Superior temporal gyrus (tissue), 1 donor: ENCODE measurements around the gene GRAP.
"Not testable (repeated sequence)": the region's sequence is repeated elsewhere in the genome, so short reads cannot be mapped to it uniquely, and the experiment has no call there.

Source experiments
- DNase-seq: peaks from one replicate; pipeline ENCODE4 v3.0.0-alpha.2; 2016; ENCODE audit errors: extremely low spot score

GRAP gene

GRCh38 chr17:19046782-19047375 lies at the start of gene GRAP:
TSS of gene GRAP (minus strand) at chr17:19046957. CDS start at chr17:19046926, 31 bp downstream.
- not testable (repeated sequence) for DNase-seq

GRCh38 chr17:19093684-19094438 lies 47.1 kb upstream of the GRAP start:
- not testable (repeated sequence) for DNase-seq

DNA sequence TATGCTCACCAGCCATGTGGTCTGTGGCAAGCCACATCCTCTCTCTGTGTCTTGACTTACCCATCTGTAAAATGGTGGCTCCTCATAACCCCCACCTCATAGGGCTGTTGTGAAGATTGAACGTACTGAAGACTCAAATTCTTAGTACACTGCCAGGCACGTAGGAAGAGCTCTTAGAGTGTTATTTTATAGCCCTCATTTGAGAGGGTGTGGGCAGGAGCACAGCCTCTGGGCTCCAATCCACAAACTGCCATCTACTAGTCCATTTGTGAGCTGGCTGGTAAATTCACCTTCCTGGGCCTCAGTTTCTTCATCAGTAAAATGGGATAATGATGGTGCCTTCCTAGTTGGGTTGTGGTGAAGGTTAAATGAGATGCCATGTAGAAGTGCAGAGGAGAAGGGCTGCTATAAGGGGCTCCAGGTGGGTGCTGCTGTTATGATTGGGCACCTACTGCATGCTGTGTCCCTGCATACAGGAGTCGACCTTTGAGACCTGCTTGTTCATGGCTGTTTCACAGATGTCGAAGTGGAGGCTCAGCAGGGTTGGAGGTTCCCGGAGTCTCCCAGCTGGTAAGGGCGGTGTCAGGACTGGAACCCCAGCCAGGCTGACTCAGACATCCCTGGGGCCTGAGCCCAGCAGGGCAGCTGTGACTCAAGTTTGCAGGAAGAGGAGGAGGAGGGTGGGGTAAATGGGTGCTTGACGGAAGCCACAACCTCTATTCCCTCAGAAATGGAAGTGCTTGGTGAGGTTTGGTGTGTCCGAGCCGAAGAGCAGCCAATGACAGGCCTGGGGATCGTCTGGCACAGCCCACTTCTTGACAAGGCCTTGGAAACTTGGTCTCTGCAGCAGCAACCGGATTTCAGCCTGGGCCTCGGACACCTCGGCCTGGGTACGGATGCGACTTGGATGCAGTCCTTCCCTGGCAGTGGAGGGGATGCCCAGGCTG lies 46.3 kb upstream of the GRAP start:
- DNase-seq, result not testable (repeated sequence)

GRCh38 chr17:19090058-19090772 lies 43.5 kb upstream of the GRAP start:
- DNase-seq, result not testable (repeated sequence)

DNA sequence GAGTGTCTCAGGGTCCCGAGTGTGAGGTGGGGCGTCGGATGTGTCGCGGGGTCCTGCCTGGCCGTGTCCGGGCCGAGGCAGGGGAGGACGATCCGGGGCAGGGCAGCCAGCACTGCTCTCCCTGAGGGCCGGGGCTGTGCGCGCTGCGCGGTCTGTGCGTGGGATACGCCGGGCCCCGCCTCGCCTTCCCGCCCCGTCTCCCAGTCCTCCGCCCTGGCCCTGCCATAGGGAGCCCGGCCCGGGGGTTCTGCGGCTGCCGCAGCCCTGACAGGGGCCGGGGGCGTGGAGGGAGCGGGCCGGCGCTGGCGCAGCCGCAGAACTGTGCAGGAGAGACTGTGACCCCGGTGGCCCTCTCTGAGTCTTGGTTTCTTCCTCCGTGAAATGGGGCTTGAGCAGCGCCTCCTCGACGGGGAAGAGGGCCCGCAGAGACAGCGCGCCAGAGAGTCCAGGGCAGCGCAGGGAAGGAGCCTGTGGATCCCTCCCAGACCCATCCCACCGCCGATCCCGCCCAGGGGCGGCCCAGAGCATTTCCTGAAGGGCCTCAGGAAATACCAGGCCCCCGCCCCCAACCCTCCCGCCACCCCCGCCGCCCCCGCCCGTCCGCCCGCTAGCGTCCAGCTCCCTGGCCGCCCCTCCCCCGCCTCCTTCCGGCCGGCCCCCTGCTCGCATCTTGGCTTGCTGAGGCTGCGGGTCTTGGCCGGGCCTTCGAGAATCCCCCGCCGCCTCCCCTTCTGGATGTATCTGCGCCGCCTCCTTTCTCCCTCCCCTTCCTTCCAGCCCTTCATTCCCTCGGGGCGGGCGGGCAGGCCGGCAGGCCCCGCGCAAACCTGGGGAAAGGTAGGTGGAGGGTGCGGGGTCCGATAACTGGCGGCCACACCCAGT lies 42.3 kb upstream of the GRAP start:
- DNase-seq, result not testable (repeated sequence)

GRCh38 chr17:19077386-19077785 lies 30.6 kb upstream of the GRAP start:
- not testable (repeated sequence) for DNase-seq

DNA sequence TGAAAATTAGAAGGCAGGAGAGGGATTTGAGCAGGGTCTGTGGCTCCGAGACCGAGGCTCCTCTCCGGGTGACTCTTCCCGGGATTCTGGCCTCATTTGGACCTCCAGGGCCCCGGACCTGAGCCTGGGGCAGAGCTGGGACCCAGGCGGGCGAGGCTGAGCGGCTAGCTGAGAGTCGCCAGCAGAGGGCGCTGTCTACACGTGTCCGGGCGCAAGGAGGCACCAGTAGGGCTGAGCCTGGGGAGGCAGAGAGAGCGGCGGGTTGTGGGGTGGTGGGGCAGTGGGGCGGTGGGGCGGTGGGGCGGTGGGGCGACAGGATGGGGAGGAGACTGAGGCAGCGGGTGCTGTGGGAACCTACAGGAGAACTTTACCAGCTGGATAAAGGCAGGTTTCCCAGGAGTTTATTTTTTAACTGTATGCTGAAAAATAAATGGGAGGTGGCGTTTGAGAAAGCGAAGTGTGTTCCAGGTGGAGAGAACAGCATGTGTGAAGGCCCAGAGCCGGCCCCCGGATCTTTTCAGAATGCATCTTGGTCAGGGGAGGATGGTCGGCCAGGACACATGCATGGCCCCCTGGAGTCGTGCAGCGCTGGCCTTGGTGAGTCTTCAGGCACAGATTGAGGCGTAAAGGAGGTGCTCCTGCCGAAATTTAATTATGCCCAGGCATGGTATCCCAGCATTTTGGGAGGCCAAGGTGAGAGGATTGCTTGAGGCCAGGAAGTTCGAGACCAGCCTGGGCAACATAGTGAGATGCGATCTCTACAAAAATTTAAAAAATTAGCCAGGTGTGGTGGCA lies 29.8 kb upstream of the GRAP start:
- not testable (repeated sequence) for DNase-seq

DNA sequence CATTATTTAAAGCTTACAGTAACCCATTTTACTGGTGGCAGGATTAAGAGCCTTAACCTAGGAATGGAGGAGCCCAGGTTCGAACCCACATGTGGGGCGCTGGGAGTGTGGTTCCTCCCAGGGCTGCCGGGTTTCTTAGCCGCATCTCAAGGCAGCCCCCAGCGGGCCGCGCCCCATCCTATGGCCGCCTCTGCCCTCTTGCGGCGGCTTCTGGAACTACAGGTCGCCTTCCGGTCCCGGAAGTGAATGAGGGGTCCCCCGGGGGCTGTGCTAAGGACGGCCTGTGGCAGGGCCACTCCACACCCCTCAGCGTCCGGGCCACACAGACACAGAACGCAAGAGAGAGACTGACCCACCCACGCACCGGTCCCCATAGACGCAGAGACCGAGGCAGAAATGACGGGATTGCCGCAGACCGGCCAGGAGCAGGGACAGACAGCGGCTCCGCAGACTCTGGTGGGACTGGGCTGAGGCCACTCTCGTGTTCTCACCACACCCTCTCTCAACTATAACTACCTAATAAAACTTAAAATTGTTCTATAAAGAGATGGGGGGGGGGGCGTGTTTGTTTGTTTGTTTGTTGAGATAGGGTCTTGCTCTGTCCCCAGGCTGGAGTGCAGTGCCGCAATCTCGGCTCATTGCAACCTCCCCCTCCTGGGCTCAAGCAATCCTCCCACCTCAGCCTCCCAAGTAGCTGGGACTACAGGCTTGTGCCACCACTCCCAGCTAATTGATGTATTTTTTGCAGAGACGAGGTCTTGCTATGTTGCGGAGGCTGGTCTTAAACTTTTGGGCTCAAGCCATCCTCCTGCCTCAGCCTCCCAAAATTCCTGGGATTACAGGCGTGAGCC lies 23.8 kb upstream of the GRAP start:
- DNase-seq, result not testable (repeated sequence)

DNA sequence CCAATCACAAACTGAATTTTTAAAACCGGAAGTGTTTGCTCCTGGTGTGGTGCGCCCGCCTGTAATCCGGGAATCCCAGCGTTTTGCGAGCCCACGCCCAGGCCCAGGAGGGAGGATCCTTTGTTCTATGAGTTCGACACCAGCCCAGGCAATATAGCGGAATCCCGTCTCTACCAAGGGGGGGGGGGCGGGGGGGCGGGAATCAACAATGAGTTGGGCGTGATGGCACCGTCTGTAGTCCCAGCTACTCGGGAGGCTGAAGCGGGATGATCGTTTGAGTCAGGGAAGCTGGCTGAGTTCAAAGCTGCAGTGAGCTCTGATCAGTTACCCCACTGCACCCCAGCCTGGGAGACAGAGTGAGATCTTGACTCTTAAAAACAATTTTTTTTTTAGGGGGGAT lies 17.6 kb upstream of the GRAP start:
- DNase-seq, result not testable (repeated sequence)

GRCh38 chr17:19063326-19063956 lies 16.7 kb upstream of the GRAP start:
- DNase-seq, result not testable (repeated sequence)

- not testable (repeated sequence) for DNase-seq
Observed at GRCh38 chr17:19062718-19063325, 16.1 kb upstream of the GRAP start.

GRCh38 chr17:19062009-19062717 lies 15.4 kb upstream of the GRAP start:
- not testable (repeated sequence) for DNase-seq

DNA sequence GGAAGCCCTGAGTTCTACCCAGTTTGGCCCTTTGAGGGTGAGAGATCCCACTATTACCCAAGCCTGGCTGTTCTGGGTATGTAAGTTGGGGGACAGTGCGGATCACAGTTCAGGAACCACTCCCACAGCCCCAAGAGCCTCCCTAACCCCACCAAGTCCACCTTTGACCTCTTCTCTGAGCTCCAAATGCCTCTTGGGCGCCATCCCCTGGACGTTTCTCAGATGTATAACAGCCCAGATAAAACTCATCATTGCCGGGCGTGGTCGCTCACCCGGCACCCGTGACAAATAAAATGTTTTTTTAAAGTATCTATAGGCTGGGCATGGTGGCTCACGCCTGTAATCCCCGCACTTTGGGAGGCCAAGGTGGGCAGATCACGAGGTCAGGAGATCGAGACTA lies 8.7 kb upstream of the GRAP start:
- DNase-seq, result not testable (repeated sequence)

- DNase-seq, result not testable (repeated sequence)
Observed at GRCh38 chr17:19048826-19049225, 2.1 kb upstream of the GRAP start.

- not testable (repeated sequence) for DNase-seq
Observed at GRCh38 chr17:19047510-19047909, 753 bp upstream of the GRAP start.

DNA sequence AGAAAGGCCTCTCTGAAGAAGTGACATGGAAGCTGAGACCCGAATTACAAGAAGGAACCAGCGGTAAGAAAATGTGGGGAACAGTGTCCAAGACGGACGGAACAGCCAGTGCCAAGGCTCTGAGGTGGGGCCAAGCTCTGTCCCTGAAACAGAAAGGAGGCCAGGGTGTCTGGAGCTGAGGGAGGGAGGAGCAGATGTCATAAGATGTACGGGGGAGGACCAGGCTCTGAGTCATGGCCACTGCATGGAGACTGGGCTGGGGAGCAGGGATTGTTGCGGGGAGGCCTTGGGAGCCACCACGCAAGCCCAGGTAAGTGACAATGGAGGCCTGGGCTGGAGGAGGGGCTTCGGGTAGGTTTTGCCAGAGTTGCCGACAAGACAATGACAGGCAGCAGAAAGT lies 2.1 kb downstream of the GRAP start:
- DNase-seq, result not testable (repeated sequence)

DNA sequence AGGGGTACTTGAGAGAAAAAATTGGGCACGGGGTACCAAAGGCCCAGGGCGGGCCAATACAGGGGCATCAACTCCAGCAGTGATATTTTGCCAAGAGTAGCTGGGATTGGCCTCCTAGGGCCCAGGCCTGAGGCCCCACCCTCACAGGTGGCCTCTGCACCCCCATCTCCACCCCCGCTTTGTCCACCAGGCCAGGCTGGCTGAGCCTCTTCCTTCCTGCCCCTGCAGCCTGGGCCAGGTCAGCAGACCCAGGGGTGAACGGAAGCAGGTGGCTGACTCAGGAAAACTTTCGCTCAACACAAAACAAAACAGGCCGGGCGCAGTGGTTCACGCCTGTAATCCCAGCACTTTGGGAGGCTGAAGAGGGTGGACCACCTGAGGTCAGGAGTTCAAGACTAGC lies 3.7 kb downstream of the GRAP start:
- DNase-seq, result not testable (repeated sequence)
